CD8-positive, alpha-beta memory T cell (primary cell): ENCODE results near the gene GOLGA6C. TPM values are rescaled to one million over a fixed set of nuclear protein-coding genes. Genes with fewer than 3 reads are reported as not detected.
"Not testable (repeated sequence)": the region's sequence is repeated elsewhere in the genome, so short reads cannot be mapped to it uniquely, and the experiment has no call there.

Experiments used
- CTCF ChIA-PET: fragments of 350-600 bp; sonication (Branson Sonifier 250); formaldehyde crosslinking; loops from one replicate; lab custom pipeline; 2021; ENCODE audit warnings: antibody characterized with exemption; lab: Charles Lee
- POLR2A ChIA-PET: fragments of 350-600 bp; sonication (Branson Sonifier 250); formaldehyde crosslinking; loops from one replicate; lab custom pipeline; 2021; ENCODE audit warnings: antibody characterized with exemption; lab: Charles Lee
- DNase-seq, 5 donors: peaks; one replicate each; pipeline versions ENCODE4 v3.0.0 to v3.0.0-alpha.2; 2020 to 2022; ENCODE audit warnings: mixed read lengths in 1 of 5
- H3K27ac ChIP-seq: one replicate; pipeline ENCODE4 v1.7.0; 2013; ENCODE audit warnings: low read depth, mild to moderate bottlenecking, low read length, moderate library complexity
- H3K27me3 ChIP-seq: 2 replicates; pipeline ENCODE4 v1.7.0; 2013; ENCODE audit warnings: low read length, mild to moderate bottlenecking; ENCODE audit not compliant: insufficient read depth, poor library complexity, severe bottlenecking
- H3K36me3 ChIP-seq: 2 replicates; pipeline ENCODE4 v1.7.0; 2013; ENCODE audit warnings: mild to moderate bottlenecking, low read length, moderate library complexity; ENCODE audit not compliant: insufficient read depth
- H3K4me1 ChIP-seq: 2 replicates; pipeline ENCODE4 v1.7.0; 2013; ENCODE audit warnings: mild to moderate bottlenecking, low read length, moderate library complexity; ENCODE audit not compliant: insufficient read depth
- H3K4me3 ChIP-seq: 2 replicates; pipeline ENCODE4 v1.7.0; 2013; ENCODE audit warnings: mild to moderate bottlenecking, low read length
- H3K9me3 ChIP-seq: 2 replicates; pipeline ENCODE4 v1.7.0; 2013; ENCODE audit warnings: mild to moderate bottlenecking, low read length
- H3K27ac Mint-ChIP-seq, 8 donors: one replicate each; pipeline ENCODE4 v1.8.0; 2020 to 2021; ENCODE audit warnings: mixed read lengths in 8 of 8, mild to moderate bottlenecking in 6 of 8, inconsistent platforms in 3 of 8, moderate library complexity in 3 of 8
- H3K27me3 Mint-ChIP-seq, 2 donors: one replicate each; pipeline ENCODE4 v1.8.0; 2020 to 2021; ENCODE audit warnings: mixed read lengths in 2 of 2, mild to moderate bottlenecking in 1 of 2, moderate library complexity in 1 of 2
- H3K36me3 Mint-ChIP-seq, 3 donors: one replicate each; pipeline ENCODE4 v1.8.0; 2020 to 2021; ENCODE audit warnings: mixed read lengths in 3 of 3, inconsistent platforms in 1 of 3, mild to moderate bottlenecking in 1 of 3
- H3K4me1 Mint-ChIP-seq, 3 donors: one replicate each; pipeline ENCODE4 v1.8.0; 2020 to 2021; ENCODE audit warnings: mixed read lengths in 3 of 3, inconsistent platforms in 1 of 3, mild to moderate bottlenecking in 1 of 3
- H3K4me3 Mint-ChIP-seq, 7 donors: one replicate each; pipeline ENCODE4 v1.8.0; 2020 to 2021; ENCODE audit warnings: mixed read lengths in 7 of 7, mild to moderate bottlenecking in 6 of 7, moderate library complexity in 4 of 7, inconsistent platforms in 2 of 7
- H3K9me3 Mint-ChIP-seq, 5 donors: one replicate each; pipeline ENCODE4 v1.8.0; 2020 to 2022; ENCODE audit warnings: mixed read lengths in 5 of 5, mild to moderate bottlenecking in 3 of 5, moderate library complexity in 2 of 5, inconsistent platforms in 1 of 5
- polyA plus RNA-seq: library from polyadenylated mRNA; unstranded; fragments of 300-500 nt; fragmentation: Illumina TruSeq; gene quantifications from one replicate; pipeline ENCODE4 v1.2.3, GENCODE V29; 2021
- total RNA-seq, 2 experiments: library from RNA; stranded (reverse); gene quantifications; one replicate each; pipeline ENCODE4 v1.2.3, GENCODE V29; 2021

The GOLGA6C gene
- total and polyA plus RNA-seq, 3 experiments from 2014 or later, result not detected

DNA sequence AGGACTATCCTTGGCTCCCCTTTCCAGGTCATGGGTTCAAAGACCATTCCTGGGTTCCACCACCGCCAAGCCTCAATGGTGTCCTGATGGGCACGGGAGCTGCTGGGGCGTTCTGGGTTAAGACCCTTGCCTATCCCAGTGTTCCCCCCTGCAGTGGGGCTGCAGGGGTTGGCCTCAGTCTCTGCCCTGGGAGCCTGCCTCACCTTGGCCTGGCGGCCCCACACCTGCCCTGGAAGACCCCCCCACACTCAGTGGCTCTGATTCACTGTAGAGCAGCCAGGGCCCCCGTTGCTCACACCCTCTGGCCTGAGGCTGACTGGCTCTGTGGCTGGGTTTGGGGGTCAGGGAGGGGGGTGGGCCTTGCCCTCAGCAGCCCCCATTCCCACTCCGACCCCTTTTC lies 34.4 kb upstream of the GOLGA6C start:
- CTCF ChIA-PET, result no interaction called here
- H3K36me3 Mint-ChIP-seq, result no peaks in the 10 kb centered on the region
- Histone ChIP-seq H3K27me3 (no peaks in the 10 kb centered on the region), H3K9me3 (no peaks in the 10 kb centered on the region), H3K36me3 (no peaks in the 10 kb centered on the region), H3K27ac (no peak overlapping the region), H3K4me3 (no peak overlapping the region), H3K4me1 (no peaks in the 10 kb centered on the region)
- POLR2A ChIA-PET, result no interaction called here
- H3K9me3 Mint-ChIP-seq, result peaks cover 0 to 2% (median 0%) of the 10 kb centered on the region in 5 donors
- no peak for DNase-seq
- H3K27me3 Mint-ChIP-seq, result peaks cover 6 to 11% of the 10 kb centered on the region in 2 donors
- H3K4me1 Mint-ChIP-seq, result no peaks in the 10 kb centered on the region
- no peak overlapping the region for H3K27ac Mint-ChIP-seq
- H3K4me3 Mint-ChIP-seq, result no peak overlapping the region

DNA sequence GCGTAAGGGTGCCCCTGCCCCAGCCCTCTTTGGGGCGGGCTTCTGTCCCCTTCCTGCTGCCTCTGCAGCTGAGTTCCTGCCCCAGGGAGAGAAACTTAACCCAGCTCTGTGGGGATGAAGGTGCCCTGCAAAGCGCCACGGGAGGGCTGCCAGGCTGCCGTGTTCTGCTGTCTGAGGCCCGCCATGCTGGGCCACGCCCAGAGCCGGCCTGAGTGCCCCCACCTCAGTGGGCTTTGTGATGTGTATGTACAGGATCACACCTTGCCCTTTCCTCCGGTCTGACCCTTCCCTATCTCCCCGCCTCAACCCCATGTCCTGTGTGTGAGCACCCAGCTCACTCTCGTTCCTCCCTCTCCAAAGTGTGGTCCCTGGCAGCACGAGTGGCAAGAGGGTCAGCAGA lies 33.9 kb upstream of the GOLGA6C start:
- Histone ChIP-seq H3K27ac (no peak overlapping the region), H3K27me3 (no peaks in the 10 kb centered on the region), H3K9me3 (no peaks in the 10 kb centered on the region), H3K4me1 (no peaks in the 10 kb centered on the region), H3K36me3 (no peaks in the 10 kb centered on the region), H3K4me3 (no peak overlapping the region)
- Mint-ChIP-seq H3K36me3 (no peaks in the 10 kb centered on the region), H3K9me3 (peaks cover 0 to 2% (median 0%) of the 10 kb centered on the region in 5 donors), H3K27me3 (peaks cover 6 to 11% of the 10 kb centered on the region in 2 donors), H3K27ac (no peak overlapping the region), H3K4me1 (no peaks in the 10 kb centered on the region), H3K4me3 (no peak overlapping the region)
- DNase-seq, result no peak
- POLR2A ChIA-PET, result no interaction called here
- CTCF ChIA-PET, result no interaction called here

DNA sequence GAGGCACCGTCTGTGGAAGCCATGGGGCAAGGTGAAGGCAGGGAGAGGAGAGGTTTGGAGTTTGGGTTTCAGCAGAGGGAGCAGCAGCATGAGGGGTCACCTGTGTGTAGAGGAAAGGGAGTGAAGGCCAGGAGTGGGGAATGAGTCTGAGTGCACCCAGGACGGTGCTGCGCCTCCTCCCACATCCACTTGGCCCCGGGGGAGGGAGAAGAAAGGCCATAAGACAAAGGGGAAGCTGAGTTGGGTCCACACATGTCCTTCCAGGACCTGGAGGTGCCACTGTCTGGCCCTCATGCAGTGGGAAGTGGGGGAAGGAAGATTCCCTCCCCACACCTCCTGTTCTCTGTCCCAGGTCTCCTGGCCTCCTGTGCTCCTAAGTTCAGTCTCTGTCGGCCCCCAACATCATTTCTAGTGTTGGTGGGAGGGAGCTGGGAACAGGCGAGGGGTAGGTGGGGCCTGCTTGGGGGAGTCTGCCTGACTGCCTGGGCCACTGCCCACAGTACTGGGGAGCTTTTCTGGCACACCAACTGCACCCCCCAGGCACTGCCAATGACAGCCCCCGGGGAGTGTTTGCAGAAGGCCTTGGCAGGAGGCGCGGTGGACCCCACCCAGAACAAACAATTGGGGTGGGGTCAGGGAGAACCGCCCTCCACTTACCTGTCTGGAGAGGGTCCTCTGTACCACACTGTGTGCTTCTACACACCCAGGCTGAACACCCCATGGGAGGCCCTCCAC lies 32.9 kb upstream of the GOLGA6C start:
- CTCF ChIA-PET, H3K36me3 ChIP-seq, H3K4me1 ChIP-seq, H3K9me3 Mint-ChIP-seq, H3K4me3 Mint-ChIP-seq, H3K4me1 Mint-ChIP-seq, H3K4me3 ChIP-seq, DNase-seq, H3K27ac Mint-ChIP-seq, POLR2A ChIA-PET, H3K27ac ChIP-seq, H3K36me3 Mint-ChIP-seq, H3K9me3 ChIP-seq, H3K27me3 ChIP-seq: not testable (repeated sequence)
- H3K27me3 Mint-ChIP-seq, result peaks cover 6 to 11% of the 10 kb centered on the region in 2 donors

- no peaks in the 10 kb centered on the region for H3K4me1 ChIP-seq
- POLR2A ChIA-PET, result no interaction called here
- DNase-seq, result peak in 1 of 5 donors; percentile 30
- no peak overlapping the region for H3K27ac ChIP-seq
- Mint-ChIP-seq H3K36me3 (no peaks in the 10 kb centered on the region), H3K27ac (no peak overlapping the region), H3K4me1 (no peaks in the 10 kb centered on the region), H3K9me3 (peaks cover 0 to 2% (median 0%) of the 10 kb centered on the region in 5 donors), H3K27me3 (peaks cover 6 to 15% of the 10 kb centered on the region in 2 donors), H3K4me3 (no peak overlapping the region)
- no peak overlapping the region for H3K4me3 ChIP-seq
- H3K9me3 ChIP-seq, result no peaks in the 10 kb centered on the region
- no peaks in the 10 kb centered on the region for H3K36me3 ChIP-seq
- CTCF ChIA-PET, result no interaction called here
- no peaks in the 10 kb centered on the region for H3K27me3 ChIP-seq
Measured at GRCh38 chr15:75225951-75226732, 32.0 kb upstream of the GOLGA6C start.

GRCh38 chr15:75227112-75227511 lies 31.0 kb upstream of the GOLGA6C start:
- H3K27ac ChIP-seq, H3K27me3 ChIP-seq, H3K27ac Mint-ChIP-seq, H3K9me3 ChIP-seq, H3K36me3 ChIP-seq, CTCF ChIA-PET, H3K4me1 ChIP-seq, H3K4me3 Mint-ChIP-seq, DNase-seq, POLR2A ChIA-PET, H3K36me3 Mint-ChIP-seq, H3K4me1 Mint-ChIP-seq, H3K4me3 ChIP-seq, H3K9me3 Mint-ChIP-seq: not testable (repeated sequence)
- peaks cover 9 to 25% of the 10 kb centered on the region in 2 donors for H3K27me3 Mint-ChIP-seq

DNA sequence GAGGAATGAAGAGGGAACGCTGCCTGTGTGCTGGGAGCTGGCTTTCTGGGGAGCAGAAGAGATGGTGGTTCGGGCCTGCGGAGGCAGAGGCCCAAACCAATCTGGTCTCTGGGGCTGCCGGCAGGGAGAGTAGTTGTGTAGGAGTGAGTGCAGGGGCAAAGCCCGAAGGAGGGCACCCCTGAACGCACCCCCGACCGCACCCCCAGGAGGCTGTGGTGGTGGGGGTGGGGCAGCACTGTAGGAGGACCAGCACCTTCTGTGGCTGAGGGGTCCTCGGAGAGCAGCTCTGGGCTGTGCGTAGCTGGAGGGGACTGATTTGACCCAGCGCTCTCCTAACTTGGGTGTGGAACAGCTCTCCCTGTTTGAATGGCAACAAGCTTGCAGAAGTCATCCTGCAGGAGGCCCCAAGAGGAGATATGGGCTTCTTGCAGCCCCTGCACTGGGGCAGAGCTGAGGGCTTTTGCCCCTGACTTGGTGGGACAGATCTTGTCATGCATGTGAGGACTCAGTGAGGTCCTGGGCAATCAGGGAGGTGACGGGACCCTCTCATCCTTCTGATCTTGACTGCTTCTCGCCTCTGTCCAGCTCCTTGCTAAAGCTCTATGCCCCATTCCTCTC lies 30.4 kb upstream of the GOLGA6C start:
- CTCF ChIA-PET, result no interaction called here
- Histone ChIP-seq H3K27me3 (no peaks in the 10 kb centered on the region), H3K27ac (no peak overlapping the region), H3K9me3 (no peaks in the 10 kb centered on the region), H3K4me3 (no peak overlapping the region), H3K36me3 (no peaks in the 10 kb centered on the region), H3K4me1 (no peaks in the 10 kb centered on the region)
- Mint-ChIP-seq H3K4me3 (no peak overlapping the region), H3K9me3 (peaks cover 0 to 2% (median 0%) of the 10 kb centered on the region in 5 donors), H3K36me3 (no peaks in the 10 kb centered on the region), H3K27me3 (peaks cover 9 to 31% of the 10 kb centered on the region in 2 donors), H3K27ac (peak overlapping the region in 1 of 8 donors; percentile 54), H3K4me1 (no peaks in the 10 kb centered on the region)
- POLR2A ChIA-PET, result no interaction called here
- no peak for DNase-seq

GRCh38 chr15:75228787-75229186 lies 29.3 kb upstream of the GOLGA6C start:
- peak in 1 of 5 donors; percentile 44 for DNase-seq
- Mint-ChIP-seq H3K9me3 (peaks cover 0 to 2% (median 0%) of the 10 kb centered on the region in 5 donors), H3K27ac (no peak overlapping the region), H3K36me3 (no peaks in the 10 kb centered on the region), H3K4me3 (no peak overlapping the region), H3K27me3 (peaks cover 13 to 39% of the 10 kb centered on the region in 2 donors), H3K4me1 (no peaks in the 10 kb centered on the region)
- H3K27ac ChIP-seq, result no peak overlapping the region
- H3K36me3 ChIP-seq, result no peaks in the 10 kb centered on the region
- no peaks in the 10 kb centered on the region for H3K4me1 ChIP-seq
- H3K27me3 ChIP-seq, result no peaks in the 10 kb centered on the region
- no peak overlapping the region for H3K4me3 ChIP-seq
- ChIA-PET CTCF (no interaction called here), POLR2A (no interaction called here)
- no peaks in the 10 kb centered on the region for H3K9me3 ChIP-seq
